ENCODE data around the gene CAPN11.

DNA sequence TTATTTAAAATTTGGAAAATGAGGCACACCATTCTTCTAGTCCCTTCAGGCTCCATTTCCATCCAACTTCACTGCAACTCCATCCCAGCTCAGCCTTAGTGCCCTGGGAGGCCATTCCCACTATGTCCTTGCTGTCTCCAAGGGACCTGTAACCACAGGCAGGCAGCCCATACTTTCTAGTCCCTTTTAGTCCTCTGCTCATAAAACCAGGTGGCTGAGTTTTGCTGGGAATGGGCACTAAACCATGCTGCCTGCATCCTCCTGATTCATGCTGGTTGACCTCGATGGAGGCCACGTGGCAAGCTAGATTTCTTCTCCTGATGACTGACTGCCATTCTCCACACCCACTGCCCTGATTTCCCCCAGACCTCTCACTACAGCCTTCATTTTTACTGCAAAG is 30.6 kb downstream of the CAPN11 start:
- no peak for TF ChIP-seq CTCF (conservative IDR thresholded peaks at IDR 0.05 in 1 of 2, IDR thresholded peaks at IDR 0.05 in 1 of 2; ENCODE audit: low read depth in 1 of 2, low read length in 2 of 2)
- no peak for TF ChIP-seq EZH2 (IDR thresholded peaks at IDR 0.05; ENCODE audit: low read length, missing control alignments)

Data from fibroblast of lung (primary cell).